ENCODE measurements around the gene TGM3. TPM values are rescaled to one million over a fixed set of nuclear protein-coding genes. Genes with fewer than 3 reads are reported as not detected.

The TGM3 gene
- polyA plus RNA-seq, 1 donor (not counting 4 experiments of a cell fraction or from before 2014, with no cell fraction given), result 0.08 TPM

- H3K27ac ChIP-seq (ENCODE audit: control insufficient read depth, insufficient read depth, low read length), result peak overlapping the region; percentile 72
- TF ChIP-seq EZH2 (IDR thresholded peaks at IDR 0.05; ENCODE audit: low read length) (no peak), CTCF (optimal IDR thresholded peaks at IDR 0.05 in 1 of 3, IDR thresholded peaks at IDR 0.05 in 1 of 3, conservative IDR thresholded peaks at IDR 0.05 in 1 of 3; ENCODE audit: extremely low read depth in 1 of 3, insufficient read depth in 2 of 3, low read length in 3 of 3) (peak; percentile 66 to 84 (median 78))
- H3K36me3 ChIP-seq (ENCODE audit: control insufficient read depth in 2 of 2, extremely low read depth in 1 of 2, insufficient read depth in 2 of 2, low read length in 2 of 2), result no peaks in the 10 kb centered on the region
- H3K4me2 ChIP-seq (ENCODE audit: control insufficient read depth, extremely low read depth, insufficient read depth, low read depth, low read length), result peak overlapping the region; percentile 70
- H3K27me3 ChIP-seq (ENCODE audit: control insufficient read depth, extremely low read depth, insufficient read depth, low read length), result no peaks in the 10 kb centered on the region
- H3K9me1 ChIP-seq (ENCODE audit: control insufficient read depth, extremely low read depth, insufficient read depth, low read length), result no peaks in the 10 kb centered on the region
- peak overlapping the region in 2 of 3 experiments; percentile 7 to 41 for H3K4me3 ChIP-seq (ENCODE audit: control insufficient read depth in 2 of 3, extremely low read depth in 1 of 3, insufficient read depth in 2 of 3, low read depth in 1 of 3, low read length in 3 of 3)
- dilution Hi-C loops (cut with MboI; ENCODE audit: extremely low pct_ligation_motif_present, low sequenced_read_pairs), result no loop called here
- peak overlapping the region; percentile 19 for H2AFZ ChIP-seq (ENCODE audit: control insufficient read depth, low read length)
- no peak for FAIRE-seq
- H3K9ac ChIP-seq (ENCODE audit: control insufficient read depth, extremely low read depth, insufficient read depth, low read length), result peak overlapping the region; percentile 34
- H3K4me1 ChIP-seq (ENCODE audit: control insufficient read depth, extremely low read depth, insufficient read depth, low read length), result peaks cover 41% of the 10 kb centered on the region
- H3K9me3 ChIP-seq (ENCODE audit: control insufficient read depth, low read depth, low read length), result peaks cover 4% of the 10 kb centered on the region
- H3K79me2 ChIP-seq (ENCODE audit: control insufficient read depth, insufficient read depth, low read length), result no peaks in the 10 kb centered on the region
- DNase-seq (ENCODE audit: low read depth, low spot score), result no peak
- no peaks in the 10 kb centered on the region for H4K20me1 ChIP-seq (ENCODE audit: control insufficient read depth, extremely low read depth, insufficient read depth, low read length)
These were observed 91.4 kb downstream of the TGM3 start for GRCh38 chr20:2387180-2387577.

DNA sequence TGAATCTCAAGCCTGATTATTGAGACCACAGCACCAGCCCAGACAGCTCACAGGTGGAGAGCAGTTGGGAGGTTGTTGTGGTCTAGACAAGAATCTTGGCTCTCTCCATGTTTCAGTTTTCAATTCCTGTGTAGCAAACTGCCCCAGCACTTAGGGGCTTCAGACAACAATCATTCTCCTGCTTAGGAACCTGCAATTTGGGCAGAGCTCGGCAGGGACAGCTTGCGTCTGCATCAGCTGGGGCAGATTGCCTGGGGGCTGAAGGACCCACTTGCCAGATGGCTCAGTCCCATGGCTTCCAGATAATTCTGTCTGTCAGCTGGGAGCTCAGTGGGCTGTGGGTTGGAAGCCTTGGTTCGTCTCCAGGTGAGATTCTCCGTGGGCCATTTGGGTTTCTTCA is 91.8 kb downstream of the TGM3 start:
- H3K27ac ChIP-seq (ENCODE audit: control insufficient read depth, insufficient read depth, low read length), result peak overlapping the region; percentile 72

More for the DNA sequence above, 91.8 kb downstream of the TGM3 start:
- Histone ChIP-seq H3K27me3 (ENCODE audit: control insufficient read depth, extremely low read depth, insufficient read depth, low read length) (no peaks in the 10 kb centered on the region), H3K9me1 (ENCODE audit: control insufficient read depth, extremely low read depth, insufficient read depth, low read length) (no peaks in the 10 kb centered on the region), H3K9ac (ENCODE audit: control insufficient read depth, extremely low read depth, insufficient read depth, low read length) (no peak overlapping the region), H2AFZ (ENCODE audit: control insufficient read depth, low read length) (no peak overlapping the region), H3K4me3 (ENCODE audit: control insufficient read depth in 2 of 3, extremely low read depth in 1 of 3, insufficient read depth in 2 of 3, low read depth in 1 of 3, low read length in 3 of 3) (no peak overlapping the region), H3K9me3 (ENCODE audit: control insufficient read depth, low read depth, low read length) (peaks cover 4% of the 10 kb centered on the region), H4K20me1 (ENCODE audit: control insufficient read depth, extremely low read depth, insufficient read depth, low read length) (no peaks in the 10 kb centered on the region), H3K36me3 (ENCODE audit: control insufficient read depth in 2 of 2, extremely low read depth in 1 of 2, insufficient read depth in 2 of 2, low read length in 2 of 2) (no peaks in the 10 kb centered on the region), H3K4me1 (ENCODE audit: control insufficient read depth, extremely low read depth, insufficient read depth, low read length) (peaks cover 39% of the 10 kb centered on the region), H3K79me2 (ENCODE audit: control insufficient read depth, insufficient read depth, low read length) (no peaks in the 10 kb centered on the region), H3K4me2 (ENCODE audit: control insufficient read depth, extremely low read depth, insufficient read depth, low read depth, low read length) (peak overlapping the region; percentile 70)
- no peak for FAIRE-seq
- dilution Hi-C loops (cut with MboI; ENCODE audit: extremely low pct_ligation_motif_present, low sequenced_read_pairs), result no loop called here
- no peak for DNase-seq (ENCODE audit: low read depth, low spot score)
- TF ChIP-seq EZH2 (IDR thresholded peaks at IDR 0.05; ENCODE audit: low read length) (no peak), CTCF (optimal IDR thresholded peaks at IDR 0.05 in 1 of 3, IDR thresholded peaks at IDR 0.05 in 1 of 3, conservative IDR thresholded peaks at IDR 0.05 in 1 of 3; ENCODE audit: extremely low read depth in 1 of 3, insufficient read depth in 2 of 3, low read length in 3 of 3) (no peak)

Other genes starting within 250 kb of the TGM3 start
- 5.5 to 13.1 TPM (median 6.5 TPM) in 3 replicates for gene STK35, start 194.2 kb upstream of the TGM3 start, polyA plus RNA-seq
- not detected in 3 replicates for gene TGM6, start 84.9 kb downstream of the TGM3 start, polyA plus RNA-seq
- 149 to 209 TPM (median 199 TPM) in 3 replicates for gene SNRPB, start 174.8 kb downstream of the TGM3 start, polyA plus RNA-seq
- 9.0 to 12.2 TPM (median 11.7 TPM) in 3 replicates for gene ZNF343, start 212.9 kb downstream of the TGM3 start, polyA plus RNA-seq
- not detected in 3 replicates for gene TMC2, start 240.6 kb downstream of the TGM3 start, polyA plus RNA-seq